ENCODE measurements around the gene DHRS12.

DNA sequence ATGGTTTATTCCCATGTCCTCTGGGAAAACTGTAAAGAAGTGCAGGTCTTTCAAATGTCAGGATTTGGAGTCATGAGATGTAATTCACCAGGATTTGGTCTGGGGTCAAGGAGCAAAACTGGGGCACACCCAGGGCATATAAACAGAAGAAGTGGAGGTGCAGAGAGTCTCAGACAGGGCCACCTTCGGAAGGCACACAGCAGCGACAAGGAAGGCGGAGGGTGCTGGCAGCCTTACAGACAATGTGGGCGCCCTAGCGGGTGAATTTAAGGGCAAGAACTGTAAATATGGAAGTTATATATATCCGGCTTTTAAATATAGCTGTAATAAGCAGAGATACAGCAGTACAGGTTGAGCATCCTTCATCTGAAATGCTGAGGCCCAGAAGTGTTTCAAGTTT is 31.2 kb downstream of the DHRS12 start:
- TF ChIP-seq, protein P1, sequence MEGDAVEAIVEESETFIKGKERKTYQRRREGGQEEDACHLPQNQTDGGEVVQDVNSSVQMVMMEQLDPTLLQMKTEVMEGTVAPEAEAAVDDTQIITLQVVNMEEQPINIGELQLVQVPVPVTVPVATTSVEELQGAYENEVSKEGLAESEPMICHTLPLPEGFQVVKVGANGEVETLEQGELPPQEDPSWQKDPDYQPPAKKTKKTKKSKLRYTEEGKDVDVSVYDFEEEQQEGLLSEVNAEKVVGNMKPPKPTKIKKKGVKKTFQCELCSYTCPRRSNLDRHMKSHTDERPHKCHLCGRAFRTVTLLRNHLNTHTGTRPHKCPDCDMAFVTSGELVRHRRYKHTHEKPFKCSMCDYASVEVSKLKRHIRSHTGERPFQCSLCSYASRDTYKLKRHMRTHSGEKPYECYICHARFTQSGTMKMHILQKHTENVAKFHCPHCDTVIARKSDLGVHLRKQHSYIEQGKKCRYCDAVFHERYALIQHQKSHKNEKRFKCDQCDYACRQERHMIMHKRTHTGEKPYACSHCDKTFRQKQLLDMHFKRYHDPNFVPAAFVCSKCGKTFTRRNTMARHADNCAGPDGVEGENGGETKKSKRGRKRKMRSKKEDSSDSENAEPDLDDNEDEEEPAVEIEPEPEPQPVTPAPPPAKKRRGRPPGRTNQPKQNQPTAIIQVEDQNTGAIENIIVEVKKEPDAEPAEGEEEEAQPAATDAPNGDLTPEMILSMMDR (IDR thresholded peaks at IDR 0.05) = no peak
- no peak for TF ChIP-seq POLR2A (IDR thresholded peaks at IDR 0.05)

Measured in Peyer's patch (tissue), 4 donors.